ENCODE measurements around the gene MRO. TPM values are rescaled to one million over a fixed set of nuclear protein-coding genes. Genes with fewer than 3 reads are reported as not detected.

MRO gene
- total and polyA plus RNA-seq, 2 of the 8 experiments (the other 6 are each of a cell fraction or from before 2014, with no cell fraction given) = 0.65 to 1.0 TPM

- no peak for TF ChIP-seq EGR1 (IDR thresholded peaks at IDR 0.05; ENCODE audit: borderline replicate concordance, low read depth, low read length)
Measured at GRCh38 chr18:50859793-50860555, 40.2 kb upstream of the MRO start (continued).
